PC-9 (cell line): ENCODE results near the gene MTMR3. TPM values are rescaled to one million over a fixed set of nuclear protein-coding genes. Genes with fewer than 3 reads are reported as not detected.

ENCODE experiments used
- BruUV-seq: library from RNA; stranded (reverse); fragments of 400-500 nt; replicated peaks from 2 replicates; lab custom pipeline; 2021; lab: Mats Ljungman, UMichigan
- CTCF ChIA-PET: fragments of 300-600 bp; sonication (Branson Sonifier 250); formaldehyde crosslinking; loops from one replicate; lab custom pipeline; 2022; ENCODE audit warnings: antibody characterized with exemption; lab: Charles Lee
- POLR2A ChIA-PET: fragments of 300-600 bp; sonication (Branson Sonifier 250); formaldehyde crosslinking; loops from one replicate; lab custom pipeline; 2022; ENCODE audit warnings: antibody characterized with exemption; ENCODE audit not compliant: unreplicated experiment; lab: Charles Lee
- DNase-seq, 2 experiments: peaks; one replicate each; pipeline versions ENCODE4 v3.0.0 to v3.0.0-alpha.2; 2015 to 2022; ENCODE audit warnings: mixed read lengths in 1 of 2
- H2AFZ ChIP-seq: fragments of 200-600 bp; sonication (generic); 2 replicates; pipeline ENCODE4 v1.8.1; 2017; ENCODE audit warnings: antibody characterized with exemption
- H3F3A ChIP-seq: fragments of 200-600 bp; sonication (generic); 2 replicates; pipeline ENCODE4 v1.8.1; 2017; ENCODE audit warnings: antibody characterized with exemption, mild to moderate bottlenecking, low read depth; ENCODE audit not compliant: insufficient read depth
- H3K27ac ChIP-seq: fragments of 200-600 bp; sonication (generic); 2 replicates; pipeline ENCODE4 v1.6.1; 2016; ENCODE audit warnings: mixed run types
- H3K27me3 ChIP-seq: fragments of 200-600 bp; sonication (generic); 2 replicates; pipeline ENCODE4 v1.6.1; 2016; ENCODE audit warnings: low read depth, mixed run types; ENCODE audit not compliant: insufficient read depth
- H3K36me3 ChIP-seq: fragments of 200-600 bp; sonication (generic); 2 replicates; pipeline ENCODE4 v1.6.1; 2016; ENCODE audit warnings: low read depth, mixed run types
- H3K4me1 ChIP-seq: fragments of 200-600 bp; sonication (generic); replicated peaks from 2 replicates; pipeline ENCODE4 v1.6.1; 2016; ENCODE audit warnings: mixed run types; ENCODE audit not compliant: insufficient read depth
- H3K4me2 ChIP-seq: fragments of 200-600 bp; sonication (generic); 2 replicates; pipeline ENCODE4 v1.6.1; 2017; ENCODE audit warnings: mixed run types
- H3K4me3 ChIP-seq: fragments of 200-600 bp; sonication (generic); 2 replicates; pipeline ENCODE4 v1.6.1; 2016; ENCODE audit warnings: mixed run types
- H3K79me2 ChIP-seq: fragments of 200-600 bp; sonication (generic); 2 replicates; pipeline ENCODE4 v1.6.1; 2017; ENCODE audit warnings: low read depth, mixed run types
- H3K9me2 ChIP-seq: fragments of 200-600 bp; sonication (generic); 2 replicates; pipeline ENCODE4 v1.8.1; 2017; ENCODE audit warnings: mild to moderate bottlenecking; ENCODE audit not compliant: insufficient read depth
- H3K9me3 ChIP-seq: fragments of 200-600 bp; sonication (generic); 2 replicates; pipeline ENCODE4 v1.8.1; 2016; ENCODE audit warnings: low read depth; ENCODE audit not compliant: insufficient read depth
- H4K20me1 ChIP-seq: fragments of 200-600 bp; sonication (generic); 2 replicates; pipeline ENCODE4 v1.8.1; 2017; ENCODE audit not compliant: insufficient read depth
- EZH2 ChIP-seq: fragments of 200-600 bp; sonication (generic); IDR thresholded peaks from 2 replicates; pipeline ENCODE4 v1.8.0; 2017; ENCODE audit warnings: antibody characterized with exemption, low read depth
- intact Hi-C: fragments of 100-400 bp; cut with micrococcal nuclease; formaldehyde crosslinking; loops from one replicate; pipeline ENCODE4 v1.10.0; 2022; ENCODE audit not compliant: unreplicated experiment
- total RNA-seq: library from RNA; stranded (reverse); gene quantifications from 2 replicates; pipeline ENCODE4 v1.2.3, GENCODE V29; 2021
- TF ChIP-seq, protein P1 (sequence below): fragments of 200-600 bp; sonication (generic); conservative IDR thresholded peaks from 2 replicates; pipeline ENCODE4 v1.6.1; 2017; ENCODE audit warnings: mixed run types, antibody characterized with exemption, mild to moderate bottlenecking, moderate library complexity

MTMR3 gene
- total RNA-seq, 1 experiment from 2014 or later: 28.1 TPM

DNA sequence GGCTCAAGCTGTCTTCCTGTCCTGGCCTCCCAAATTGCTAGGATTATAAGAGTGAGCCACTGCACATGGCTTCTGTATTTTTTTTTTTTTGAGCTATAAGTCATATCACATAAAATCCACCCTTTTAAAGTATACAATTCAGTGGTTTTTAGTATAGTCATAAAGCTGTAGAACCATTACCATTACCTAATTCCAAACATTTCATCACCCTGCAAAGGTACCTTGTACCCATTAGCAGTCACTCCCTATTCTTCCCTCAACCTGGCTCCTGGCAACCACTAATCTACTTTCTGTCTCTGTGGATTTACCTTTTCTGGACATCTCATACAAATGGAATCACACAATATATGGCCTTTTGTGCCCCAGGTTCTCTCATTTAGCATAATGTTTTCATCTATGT, 84.5 kb downstream of the MTMR3 start:
- TF ChIP-seq, protein P1, sequence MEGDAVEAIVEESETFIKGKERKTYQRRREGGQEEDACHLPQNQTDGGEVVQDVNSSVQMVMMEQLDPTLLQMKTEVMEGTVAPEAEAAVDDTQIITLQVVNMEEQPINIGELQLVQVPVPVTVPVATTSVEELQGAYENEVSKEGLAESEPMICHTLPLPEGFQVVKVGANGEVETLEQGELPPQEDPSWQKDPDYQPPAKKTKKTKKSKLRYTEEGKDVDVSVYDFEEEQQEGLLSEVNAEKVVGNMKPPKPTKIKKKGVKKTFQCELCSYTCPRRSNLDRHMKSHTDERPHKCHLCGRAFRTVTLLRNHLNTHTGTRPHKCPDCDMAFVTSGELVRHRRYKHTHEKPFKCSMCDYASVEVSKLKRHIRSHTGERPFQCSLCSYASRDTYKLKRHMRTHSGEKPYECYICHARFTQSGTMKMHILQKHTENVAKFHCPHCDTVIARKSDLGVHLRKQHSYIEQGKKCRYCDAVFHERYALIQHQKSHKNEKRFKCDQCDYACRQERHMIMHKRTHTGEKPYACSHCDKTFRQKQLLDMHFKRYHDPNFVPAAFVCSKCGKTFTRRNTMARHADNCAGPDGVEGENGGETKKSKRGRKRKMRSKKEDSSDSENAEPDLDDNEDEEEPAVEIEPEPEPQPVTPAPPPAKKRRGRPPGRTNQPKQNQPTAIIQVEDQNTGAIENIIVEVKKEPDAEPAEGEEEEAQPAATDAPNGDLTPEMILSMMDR: no peak
- no peak for TF ChIP-seq EZH2

GRCh38 chr22:29971607-29972006, 88.6 kb downstream of the MTMR3 start:
- no peaks in the 10 kb centered on the region for H3K9me3 ChIP-seq
- peaks cover 9% of the 10 kb centered on the region; the same call in 1 of the 2 replicates for H3K36me3 ChIP-seq
- no peaks in the 10 kb centered on the region for H3K27me3 ChIP-seq
- no TSS peak for BruUV-seq
- DNase-seq: no peak
- no peaks in the 10 kb centered on the region for H4K20me1 ChIP-seq
- peaks cover 13% of the 10 kb centered on the region for H3K79me2 ChIP-seq
- POLR2A ChIA-PET: no interaction called here
- intact Hi-C loops: no loop called here
- H3K4me3 ChIP-seq: no peak overlapping the region
- H3K9me2 ChIP-seq: no peaks in the 10 kb centered on the region
- H3F3A ChIP-seq: no peaks in the 10 kb centered on the region; the same call in 1 of the 2 replicates
- CTCF ChIA-PET: interaction anchor here (0.6 kb wide), 1 partner anchor 39 kb away, joined by 3 read pairs; no protein-coding TSS in a partner anchor
- H3K27ac ChIP-seq: no peak overlapping the region
- no peak overlapping the region for H3K4me2 ChIP-seq
- TF ChIP-seq EZH2: no peak
- TF ChIP-seq, protein P1: no peak
- peaks cover 5% of the 10 kb centered on the region; the same call in 1 of the 2 replicates for H3K4me1 ChIP-seq
- H2AFZ ChIP-seq: no peak overlapping the region

More for the DNA sequence above, 84.5 kb downstream of the MTMR3 start:
- Histone ChIP-seq H3K27ac (no peak overlapping the region), H3K4me2 (no peak overlapping the region), H3K27me3 (no peaks in the 10 kb centered on the region), H3K36me3 (peaks cover 8% of the 10 kb centered on the region; the same call in 1 of the 2 replicates), H4K20me1 (no peaks in the 10 kb centered on the region), H3F3A (peaks cover 6% of the 10 kb centered on the region), H3K4me3 (no peak overlapping the region), H3K79me2 (peaks cover 25% of the 10 kb centered on the region), H3K9me3 (no peaks in the 10 kb centered on the region), H3K4me1 (no peaks in the 10 kb centered on the region), H2AFZ (no peak overlapping the region), H3K9me2 (no peaks in the 10 kb centered on the region)
- CTCF ChIA-PET: no interaction called here
- BruUV-seq: no TSS peak
- POLR2A ChIA-PET: no interaction called here
- intact Hi-C loops: no loop called here
- DNase-seq: no peak

GRCh38 chr22:29972121-29972520, 89.1 kb downstream of the MTMR3 start:
- POLR2A ChIA-PET: no interaction called here
- TF ChIP-seq, protein P1: no peak
- TF ChIP-seq EZH2: no peak
- Histone ChIP-seq H3K27me3 (no peaks in the 10 kb centered on the region), H3K4me2 (no peak overlapping the region), H3K4me3 (no peak overlapping the region), H3K36me3 (peaks cover 9% of the 10 kb centered on the region; the same call in 1 of the 2 replicates), H2AFZ (no peak overlapping the region), H3F3A (no peaks in the 10 kb centered on the region; the same call in 1 of the 2 replicates), H3K9me3 (no peaks in the 10 kb centered on the region), H3K79me2 (peaks cover 11% of the 10 kb centered on the region), H3K4me1 (peaks cover 5% of the 10 kb centered on the region; the same call in 1 of the 2 replicates), H3K27ac (no peak overlapping the region), H4K20me1 (no peaks in the 10 kb centered on the region), H3K9me2 (no peaks in the 10 kb centered on the region)
- DNase-seq: no peak
- BruUV-seq: no TSS peak
- intact Hi-C loops: no loop called here
- CTCF ChIA-PET: no interaction called here
